PC-3 (cell line): ENCODE data around the gene IL1B.

ENCODE experiments used
- CTCF ChIP-seq: fragments of 300-600 bp; sonication (generic); conservative IDR thresholded peaks from 2 replicates; pipeline ENCODE4 v1.5.1; 2017; ENCODE audit warnings: antibody characterized with exemption, low read depth, mild to moderate bottlenecking, low read length
- EZH2 ChIP-seq: fragments of 300-600 bp; sonication (generic); IDR thresholded peaks from one replicate; pipeline ENCODE4 v1.6.1; 2017; ENCODE audit warnings: antibody characterized with exemption, mild to moderate bottlenecking, low read length; ENCODE audit not compliant: unreplicated experiment
- EZH2phosphoT487 ChIP-seq: fragments of 300-600 bp; sonication (generic); IDR thresholded peaks from 2 replicates; pipeline ENCODE4 v1.6.1; 2018; ENCODE audit warnings: mild to moderate bottlenecking, antibody characterized with exemption, low read length, borderline replicate concordance

DNA sequence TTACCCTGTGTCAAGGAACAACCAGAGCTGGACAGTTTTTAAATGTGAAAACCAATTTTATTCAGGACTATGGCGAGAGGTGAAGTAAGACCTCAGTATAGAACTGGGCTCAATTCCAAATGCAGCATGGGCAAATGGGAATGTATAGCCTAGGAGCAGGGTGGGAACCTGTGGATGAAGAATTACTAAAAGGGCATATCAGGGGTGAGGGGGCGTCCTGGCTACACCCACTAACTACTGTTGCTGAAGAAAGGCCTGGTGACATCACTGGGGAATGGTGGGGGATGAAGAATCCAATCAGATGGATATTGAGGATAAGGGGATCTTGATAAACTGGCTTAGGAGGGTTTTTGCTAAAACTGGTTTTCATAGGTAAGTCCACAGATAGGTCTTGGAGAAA, 47.1 kb upstream of the IL1B start:
- no peak for TF ChIP-seq CTCF
- TF ChIP-seq EZH2phosphoT487, result no peak
- no peak for TF ChIP-seq EZH2
